ENCODE measurements around the gene ZBTB4.

DNA sequence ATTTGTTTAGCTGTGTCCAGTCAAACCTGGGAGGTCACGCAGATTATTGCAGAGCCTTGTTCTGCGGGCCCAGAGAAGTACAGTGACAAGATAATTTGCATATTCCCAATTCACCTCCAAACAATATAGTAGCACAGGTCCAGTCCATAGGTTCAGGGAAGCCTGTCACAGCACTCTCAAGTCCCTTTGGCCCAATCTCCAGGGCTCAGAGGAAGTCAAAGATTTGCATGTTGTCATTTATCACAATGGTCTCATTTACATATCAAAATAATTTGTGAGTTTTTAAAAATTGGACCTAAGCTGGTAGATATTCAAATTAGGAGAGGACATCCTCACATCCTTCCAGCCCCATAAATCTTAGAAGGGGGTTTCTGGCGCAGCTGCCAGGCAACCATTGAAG is 11.9 kb downstream of the ZBTB4 start:
- TF ChIP-seq ZNF274 (IDR thresholded peaks at IDR 0.05; ENCODE audit: low read depth, low read length), result no peak
- TF ChIP-seq YY1 (IDR thresholded peaks at IDR 0.05; ENCODE audit: insufficient read depth, insufficient read length), result no peak
- TF ChIP-seq SUZ12 (IDR thresholded peaks at IDR 0.05; ENCODE audit: extremely low read depth, insufficient read depth, insufficient read length), result no peak
